Lung (tissue), 12 donors: ENCODE data around the gene CRB2. TPM values are rescaled to one million over a fixed set of nuclear protein-coding genes. Genes with fewer than 3 reads are reported as not detected.

Experiments used
- ATAC-seq: fragments of 200-7000 bp; cut with Tn5 transposase; one replicate; pipeline ENCODE4 v1.9.1; 2020; ENCODE audit warnings: moderate number of reproducible peaks; ENCODE audit not compliant: insufficient read depth, low FRiP score
- DNase-seq, 3 donors: peaks; one replicate each; pipeline ENCODE4 v3.0.0-alpha.2; 2013 to 2017
- H3K27ac ChIP-seq, 2 donors: one replicate each; pipeline ENCODE4 v1.5.1; 2013; ENCODE audit warnings: mild to moderate bottlenecking in 2 of 2, moderate library complexity in 2 of 2, control low read depth in 1 of 2, inconsistent platforms in 1 of 2, low read depth in 1 of 2, low read length in 1 of 2
- H3K27me3 ChIP-seq, 3 donors: one replicate each; pipeline ENCODE4 v1.5.1; 2013; ENCODE audit warnings: low read length in 2 of 3; ENCODE audit not compliant: control insufficient read depth in 3 of 3, insufficient read depth in 3 of 3
- H3K36me3 ChIP-seq, 4 donors: one replicate each; pipeline ENCODE4 v1.5.1; 2013; ENCODE audit warnings: low read length in 4 of 4, mild to moderate bottlenecking in 1 of 4, moderate library complexity in 1 of 4; ENCODE audit not compliant: control insufficient read depth in 4 of 4, insufficient read depth in 4 of 4
- H3K4me1 ChIP-seq, 5 donors: one replicate each; pipeline ENCODE4 v1.5.1; 2013; ENCODE audit warnings: low read length in 5 of 5, mild to moderate bottlenecking in 2 of 5, moderate library complexity in 1 of 5; ENCODE audit not compliant: control insufficient read depth in 5 of 5, insufficient read depth in 5 of 5
- H3K4me3 ChIP-seq: one replicate; pipeline ENCODE4 v1.5.1; 2013; ENCODE audit warnings: mild to moderate bottlenecking, control low read depth, moderate library complexity
- H3K9ac ChIP-seq, 2 donors: one replicate each; pipeline ENCODE4 v1.5.1; 2013; ENCODE audit warnings: low read length in 2 of 2, control low read depth in 1 of 2; ENCODE audit not compliant: insufficient read depth in 1 of 2
- H3K9me3 ChIP-seq, 4 donors: one replicate each; pipeline ENCODE4 v1.5.1; 2013; ENCODE audit warnings: low read length in 3 of 4, mild to moderate bottlenecking in 1 of 4, moderate library complexity in 1 of 4; ENCODE audit not compliant: control insufficient read depth in 4 of 4, insufficient read depth in 3 of 4
- WGBS, 2 donors: extraction: QIAGEN DNeasy Blood & Tissue Kit; methylation state at CpG; one replicate each; pipeline ENCODE4 v1.1.7; 2013; 5-methylcytosine and 5-hydroxymethylcytosine counted together
- polyA plus RNA-seq, 2 donors: library from polyadenylated mRNA; stranded (reverse); fragments of 200-250 nt; gene quantifications; one replicate each; pipeline ENCODE4 v1.2.1, GENCODE V29; 2013
- total RNA-seq, 2 donors: library from RNA; depleted of rRNA in 1 of 2; stranded (reverse); fragments of >200 nt in 1 of 2; gene quantifications; one replicate each; pipeline ENCODE4 v1.2.1, GENCODE V29; 2014 to 2021
- TF ChIP-seq, protein P1 (sequence below): IDR thresholded peaks from 2 replicates; pipeline ENCODE4 v1.5.1; 2012; ENCODE audit warnings: mild to moderate bottlenecking; ENCODE audit errors: control extremely low read depth, extremely low read depth
- donor health status: control.
- donor health status: control.
- donor health status: Bipolar disorder and iron deficiency.
- donor health status: healthy.
- donor health status: DM: yes; HTN: yes; CAD: no.

CRB2 gene
- total and polyA plus RNA-seq, 4 donors: 0.01 to 0.34 (median 0.21) TPM

DNA sequence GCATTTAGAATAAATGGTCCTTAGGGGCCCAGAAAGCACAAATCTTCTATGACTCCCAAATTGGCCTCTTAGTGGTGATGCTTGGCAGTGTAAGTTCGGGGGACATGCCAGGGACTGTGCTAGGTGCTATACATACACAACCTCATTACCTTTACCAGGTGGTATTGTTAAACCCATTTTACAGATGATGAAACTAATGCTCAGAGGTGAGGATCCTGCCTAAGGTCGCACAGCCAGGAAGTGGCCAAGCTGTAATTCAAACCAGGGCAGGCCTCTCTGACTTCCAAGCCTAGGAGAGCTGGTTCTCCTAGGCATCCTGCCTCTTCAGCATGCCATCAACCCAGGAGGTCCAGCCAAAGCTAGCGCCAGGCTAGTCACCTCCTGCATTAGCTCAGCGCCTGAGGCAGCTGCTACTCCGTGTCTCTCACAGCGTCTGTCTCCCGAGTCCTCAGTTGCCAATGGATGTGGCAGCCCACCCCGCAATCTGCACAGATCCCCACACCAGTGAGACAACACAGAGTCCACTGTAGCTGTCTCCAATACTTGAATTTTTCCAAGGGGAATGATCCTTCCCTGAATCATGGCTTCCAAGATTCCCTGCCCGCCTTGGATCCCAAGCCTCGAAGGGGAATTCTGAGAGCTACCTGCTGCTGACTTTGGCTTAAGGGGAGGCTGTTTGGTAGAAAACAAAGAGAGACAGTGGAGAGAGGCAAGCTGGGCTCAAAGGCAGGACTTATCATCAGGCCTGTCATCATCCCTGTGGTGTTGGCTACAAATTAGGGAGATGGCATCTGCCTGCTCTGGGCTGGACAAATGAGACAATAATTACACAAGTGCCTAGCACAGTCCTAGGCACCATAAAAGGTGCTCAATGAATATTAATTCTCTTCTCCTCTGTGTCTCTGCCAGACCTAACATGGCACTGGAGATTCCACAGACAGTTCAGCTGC, 52.6 kb downstream of the CRB2 start:
- no peaks in the 10 kb centered on the region for H3K27me3 ChIP-seq
- DNase-seq: no peak
- peaks cover 0 to 18% (median 10%) of the 10 kb centered on the region in 5 donors for H3K4me1 ChIP-seq
- WGBS, 2 donors: 85 to 96% methylated on average over 10 of the region's 10 CpGs
- no peak overlapping the region for H3K4me3 ChIP-seq
- no peak overlapping the region for H3K27ac ChIP-seq
- TF ChIP-seq, protein P1, sequence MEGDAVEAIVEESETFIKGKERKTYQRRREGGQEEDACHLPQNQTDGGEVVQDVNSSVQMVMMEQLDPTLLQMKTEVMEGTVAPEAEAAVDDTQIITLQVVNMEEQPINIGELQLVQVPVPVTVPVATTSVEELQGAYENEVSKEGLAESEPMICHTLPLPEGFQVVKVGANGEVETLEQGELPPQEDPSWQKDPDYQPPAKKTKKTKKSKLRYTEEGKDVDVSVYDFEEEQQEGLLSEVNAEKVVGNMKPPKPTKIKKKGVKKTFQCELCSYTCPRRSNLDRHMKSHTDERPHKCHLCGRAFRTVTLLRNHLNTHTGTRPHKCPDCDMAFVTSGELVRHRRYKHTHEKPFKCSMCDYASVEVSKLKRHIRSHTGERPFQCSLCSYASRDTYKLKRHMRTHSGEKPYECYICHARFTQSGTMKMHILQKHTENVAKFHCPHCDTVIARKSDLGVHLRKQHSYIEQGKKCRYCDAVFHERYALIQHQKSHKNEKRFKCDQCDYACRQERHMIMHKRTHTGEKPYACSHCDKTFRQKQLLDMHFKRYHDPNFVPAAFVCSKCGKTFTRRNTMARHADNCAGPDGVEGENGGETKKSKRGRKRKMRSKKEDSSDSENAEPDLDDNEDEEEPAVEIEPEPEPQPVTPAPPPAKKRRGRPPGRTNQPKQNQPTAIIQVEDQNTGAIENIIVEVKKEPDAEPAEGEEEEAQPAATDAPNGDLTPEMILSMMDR: no peak
- ATAC-seq: no peak
- H3K9ac ChIP-seq: no peak overlapping the region
- H3K9me3 ChIP-seq: no peaks in the 10 kb centered on the region
- H3K36me3 ChIP-seq: no peaks in the 10 kb centered on the region

- 92 to 94% methylated on average over 12 of the region's 12 CpGs for WGBS, 2 donors
- Histone ChIP-seq H3K9ac (no peak overlapping the region), H3K27ac (no peak overlapping the region), H3K4me3 (no peak overlapping the region), H3K27me3 (no peaks in the 10 kb centered on the region), H3K4me1 (peaks cover 0 to 22% (median 10%) of the 10 kb centered on the region in 5 donors), H3K9me3 (no peaks in the 10 kb centered on the region), H3K36me3 (no peaks in the 10 kb centered on the region)
- no peak for ATAC-seq
- TF ChIP-seq, protein P1: no peak
- no peak for DNase-seq
These were observed 54.4 kb downstream of the CRB2 start for GRCh38 chr9:123410281-123410910.

- DNase-seq: no peak
- ATAC-seq: no peak
- TF ChIP-seq, protein P1: no peak
These were observed 55.2 kb downstream of the CRB2 start for GRCh38 chr9:123411191-123411590.

More at GRCh38 chr9:123411191-123411590, 55.2 kb downstream of the CRB2 start:
- H3K4me1 ChIP-seq: peaks cover 0 to 21% (median 10%) of the 10 kb centered on the region in 5 donors
- WGBS, 2 donors: 94 to 97% methylated on average over 10 of the region's 10 CpGs
- no peak overlapping the region for H3K9ac ChIP-seq
- H3K9me3 ChIP-seq: no peaks in the 10 kb centered on the region
- H3K27me3 ChIP-seq: no peaks in the 10 kb centered on the region
- no peak overlapping the region for H3K4me3 ChIP-seq
- H3K27ac ChIP-seq: no peak overlapping the region
- no peaks in the 10 kb centered on the region for H3K36me3 ChIP-seq
